Rectal smooth muscle tissue (tissue), 1 donor: ENCODE measurements around the gene CPNE1.

Experiments
- H3K27ac ChIP-seq: one replicate; pipeline ENCODE4 v1.7.0; 2013; ENCODE audit warnings: low read depth, low read length, inconsistent platforms
- H3K27me3 ChIP-seq: one replicate; pipeline ENCODE4 v1.7.0; 2013; ENCODE audit warnings: low read length; ENCODE audit not compliant: control insufficient read depth, insufficient read depth
- H3K36me3 ChIP-seq: one replicate; pipeline ENCODE4 v1.7.0; 2013; ENCODE audit warnings: low read length; ENCODE audit not compliant: control insufficient read depth, insufficient read depth
- H3K4me1 ChIP-seq: one replicate; pipeline ENCODE4 v1.7.0; 2013; ENCODE audit warnings: low read length; ENCODE audit not compliant: control insufficient read depth, insufficient read depth
- H3K4me3 ChIP-seq: one replicate; pipeline ENCODE4 v1.7.0; 2013; ENCODE audit warnings: low read length
- H3K9ac ChIP-seq: one replicate; pipeline ENCODE4 v1.7.0; 2013; ENCODE audit warnings: low read length

The CPNE1 gene

DNA sequence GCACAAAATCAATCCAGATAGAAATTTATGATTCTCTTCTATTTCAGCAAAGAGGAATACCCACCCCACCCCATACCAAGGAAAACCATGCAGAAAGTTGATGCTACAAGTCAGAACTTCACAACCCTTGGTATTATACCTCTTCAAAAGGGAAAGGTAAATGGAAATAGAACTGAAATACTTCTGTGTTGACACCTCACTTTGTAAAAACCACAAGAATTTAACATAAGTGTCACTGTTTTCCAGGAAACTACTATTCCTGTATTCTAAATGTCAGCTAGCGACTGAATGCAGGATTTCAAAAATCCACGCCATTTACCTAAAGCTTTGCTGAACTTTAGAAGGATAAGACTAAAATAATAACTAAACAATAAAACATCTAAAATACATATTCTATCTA, 3.6 kb downstream of the CPNE1 start:
- H3K27me3 ChIP-seq, result no peaks in the 10 kb centered on the region
- no peaks in the 10 kb centered on the region for H3K36me3 ChIP-seq
- H3K9ac ChIP-seq, result no peak overlapping the region
- no peak overlapping the region for H3K27ac ChIP-seq
- H3K4me3 ChIP-seq, result no peak overlapping the region
- H3K4me1 ChIP-seq, result peaks cover 20% of the 10 kb centered on the region

GRCh38 chr20:35660122-35660937, 4.4 kb downstream of the CPNE1 start:
- Histone ChIP-seq H3K36me3 (no peaks in the 10 kb centered on the region), H3K4me1 (peaks cover 20% of the 10 kb centered on the region), H3K4me3 (no peak overlapping the region), H3K27ac (no peak overlapping the region), H3K27me3 (no peaks in the 10 kb centered on the region), H3K9ac (no peak overlapping the region)

GRCh38 chr20:35657271-35657670, 7.4 kb downstream of the CPNE1 start:
- Histone ChIP-seq H3K27ac (no peak overlapping the region), H3K9ac (no peak overlapping the region), H3K4me1 (peaks cover 17% of the 10 kb centered on the region), H3K27me3 (no peaks in the 10 kb centered on the region), H3K36me3 (peaks cover 24% of the 10 kb centered on the region), H3K4me3 (no peak overlapping the region)

DNA sequence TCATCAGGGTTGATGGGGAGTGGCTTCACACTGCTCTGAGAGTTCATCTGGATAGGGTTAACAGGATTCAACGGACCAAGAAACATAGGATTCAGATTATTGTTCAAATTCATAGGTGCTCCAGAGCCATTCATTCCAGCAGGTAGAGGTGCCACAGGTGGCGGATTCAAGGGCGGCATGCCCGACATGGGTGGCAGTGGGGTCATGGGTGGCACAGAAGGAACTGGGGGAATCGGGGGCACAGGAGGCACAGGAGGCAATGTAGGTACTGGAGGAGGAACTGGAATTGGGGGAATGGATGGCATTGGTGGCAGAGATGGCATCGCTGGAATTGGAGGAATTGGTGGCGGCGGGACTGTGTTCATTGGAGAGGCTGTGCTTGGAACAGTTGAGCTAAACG, 10.3 kb downstream of the CPNE1 start:
- no peak overlapping the region for H3K4me3 ChIP-seq
- peaks cover 22% of the 10 kb centered on the region for H3K4me1 ChIP-seq
- H3K36me3 ChIP-seq, result peaks cover 24% of the 10 kb centered on the region
- no peak overlapping the region for H3K27ac ChIP-seq
- no peaks in the 10 kb centered on the region for H3K27me3 ChIP-seq
- no peak overlapping the region for H3K9ac ChIP-seq

GRCh38 chr20:35653893-35654292, 10.8 kb downstream of the CPNE1 start:
- Histone ChIP-seq H3K9ac (no peak overlapping the region), H3K27ac (no peak overlapping the region), H3K27me3 (no peaks in the 10 kb centered on the region), H3K36me3 (peaks cover 24% of the 10 kb centered on the region), H3K4me3 (no peak overlapping the region), H3K4me1 (peaks cover 24% of the 10 kb centered on the region)

- H3K27ac ChIP-seq, result no peak overlapping the region
- peaks cover 25% of the 10 kb centered on the region for H3K4me1 ChIP-seq
- no peaks in the 10 kb centered on the region for H3K27me3 ChIP-seq
- H3K4me3 ChIP-seq, result no peak overlapping the region
- H3K9ac ChIP-seq, result no peak overlapping the region
- H3K36me3 ChIP-seq, result peaks cover 24% of the 10 kb centered on the region
Observed at GRCh38 chr20:35653430-35653734, 11.3 kb downstream of the CPNE1 start.

DNA sequence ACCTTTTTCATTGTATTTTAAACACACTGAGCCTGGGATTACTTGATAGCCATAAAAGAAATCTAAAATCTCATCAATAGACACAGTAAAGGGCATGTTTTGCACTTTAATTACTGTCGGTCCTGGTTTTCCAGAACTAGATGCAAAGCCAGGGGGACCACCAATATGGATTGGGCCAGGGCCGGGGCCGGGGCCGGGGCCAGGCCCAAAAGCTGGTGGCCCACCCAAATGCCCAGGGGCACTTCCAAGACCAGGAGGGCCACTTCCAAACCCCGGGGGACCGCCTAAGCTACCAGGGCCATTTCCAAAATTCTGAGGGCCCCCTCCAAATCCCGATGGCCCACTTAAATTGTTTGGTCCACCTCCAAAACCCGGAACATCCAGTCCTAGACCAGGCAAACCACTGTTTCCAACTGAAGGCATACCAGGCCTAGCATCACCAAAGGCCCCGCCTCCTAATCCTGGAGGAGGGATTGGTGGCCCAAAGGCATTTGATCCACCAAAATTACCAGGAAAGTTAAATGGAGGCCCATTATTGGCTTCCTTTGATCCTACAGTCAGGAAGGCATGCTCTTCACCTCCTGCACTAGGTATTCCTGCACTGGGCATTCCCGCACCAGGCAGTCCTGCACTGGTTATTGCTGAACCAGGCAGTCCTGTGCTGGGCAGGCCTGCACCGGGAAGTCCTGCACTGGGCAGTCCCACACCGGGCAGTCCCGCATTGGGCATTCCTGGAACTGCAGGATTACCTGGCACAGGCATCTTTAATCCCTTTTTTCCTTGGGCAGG, 11.9 kb downstream of the CPNE1 start:
- no peak overlapping the region for H3K9ac ChIP-seq
- peaks cover 24% of the 10 kb centered on the region for H3K36me3 ChIP-seq
- H3K27me3 ChIP-seq, result no peaks in the 10 kb centered on the region
- H3K4me1 ChIP-seq, result peaks cover 25% of the 10 kb centered on the region
- H3K4me3 ChIP-seq, result no peak overlapping the region
- H3K27ac ChIP-seq, result no peak overlapping the region

DNA sequence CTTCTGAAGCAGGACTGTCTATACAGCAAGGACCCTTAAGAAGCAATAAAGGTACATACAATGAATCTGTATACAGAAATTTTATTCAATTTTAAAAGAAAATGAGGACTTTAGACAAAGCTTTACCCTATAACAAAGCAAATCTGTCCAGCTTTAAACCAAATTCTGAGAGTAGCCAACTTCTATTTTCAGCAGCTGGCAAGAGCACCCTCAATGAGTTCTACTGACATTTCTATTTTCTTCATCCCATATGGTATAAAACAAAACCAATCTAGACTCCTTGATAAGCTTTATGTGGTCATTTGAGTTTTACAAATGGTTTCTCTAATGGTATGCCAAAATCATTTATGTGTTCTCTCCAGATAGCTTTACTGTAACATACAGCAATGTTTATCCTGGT, 12.7 kb downstream of the CPNE1 start:
- no peak overlapping the region for H3K27ac ChIP-seq
- peaks cover 27% of the 10 kb centered on the region for H3K36me3 ChIP-seq
- H3K27me3 ChIP-seq, result no peaks in the 10 kb centered on the region
- peaks cover 22% of the 10 kb centered on the region for H3K4me1 ChIP-seq
- H3K9ac ChIP-seq, result no peak overlapping the region
- no peak overlapping the region for H3K4me3 ChIP-seq

DNA sequence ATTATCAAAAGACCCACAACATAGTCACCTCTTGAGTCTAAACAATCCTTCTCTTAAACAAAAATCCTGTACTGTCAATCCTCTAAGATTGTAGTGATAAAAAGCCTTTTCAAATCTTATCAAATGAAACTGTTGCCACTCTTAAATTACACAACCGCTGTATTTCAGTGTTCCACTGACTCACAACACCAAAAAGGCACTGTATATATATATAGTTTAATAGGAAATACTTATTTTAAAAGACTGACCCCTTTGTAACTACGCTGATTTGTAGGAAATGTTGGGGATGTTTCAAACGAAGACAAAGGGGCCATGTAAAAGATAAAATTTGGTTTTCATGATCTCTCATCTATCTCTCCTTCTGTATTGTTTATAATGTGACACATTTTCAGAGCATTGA, 14.1 kb downstream of the CPNE1 start:
- Histone ChIP-seq H3K27ac (peak overlapping the region; percentile 44), H3K4me1 (peaks cover 22% of the 10 kb centered on the region), H3K9ac (no peak overlapping the region)

GRCh38 chr20:35648836-35649235, 15.9 kb downstream of the CPNE1 start:
- no peak overlapping the region for H3K4me3 ChIP-seq
- peak overlapping the region; percentile 1 for H3K27ac ChIP-seq
- H3K4me1 ChIP-seq, result peaks cover 22% of the 10 kb centered on the region
- no peak overlapping the region for H3K9ac ChIP-seq
- H3K27me3 ChIP-seq, result no peaks in the 10 kb centered on the region
- peaks cover 13% of the 10 kb centered on the region for H3K36me3 ChIP-seq

More for the DNA sequence above, 14.1 kb downstream of the CPNE1 start:
- Histone ChIP-seq H3K36me3 (peaks cover 27% of the 10 kb centered on the region), H3K4me3 (no peak overlapping the region), H3K27me3 (no peaks in the 10 kb centered on the region)

- Histone ChIP-seq H3K36me3 (peaks cover 3% of the 10 kb centered on the region), H3K27ac (no peak overlapping the region), H3K4me3 (no peak overlapping the region), H3K27me3 (no peaks in the 10 kb centered on the region), H3K9ac (no peak overlapping the region), H3K4me1 (peaks cover 6% of the 10 kb centered on the region)
Observed at GRCh38 chr20:35644806-35645205, 19.9 kb downstream of the CPNE1 start.

DNA sequence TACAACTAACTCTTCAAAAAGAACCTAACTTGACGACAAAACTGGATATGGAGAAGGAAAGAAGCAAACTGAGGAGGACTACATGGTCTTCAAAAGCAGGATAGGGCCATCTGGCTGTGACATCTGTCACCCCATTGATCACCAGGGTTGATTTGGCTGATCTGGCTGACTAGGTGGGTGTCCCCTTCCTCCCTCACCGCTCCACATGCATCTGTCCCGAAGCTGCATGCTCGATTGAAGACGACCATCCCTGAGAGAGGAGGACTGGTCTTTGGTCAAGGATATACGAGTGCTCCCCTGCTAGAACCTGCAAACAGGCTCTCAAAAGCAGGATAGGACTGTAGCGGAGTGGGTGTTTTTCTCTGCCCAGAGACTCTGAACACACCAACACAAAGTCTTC, 21.7 kb downstream of the CPNE1 start:
- Histone ChIP-seq H3K4me3 (no peak overlapping the region), H3K36me3 (peaks cover 3% of the 10 kb centered on the region), H3K27ac (no peak overlapping the region), H3K27me3 (no peaks in the 10 kb centered on the region), H3K9ac (no peak overlapping the region), H3K4me1 (peaks cover 4% of the 10 kb centered on the region)

GRCh38 chr20:35641743-35642142, 23.0 kb downstream of the CPNE1 start:
- H3K9ac ChIP-seq, result no peak overlapping the region
- H3K27me3 ChIP-seq, result no peaks in the 10 kb centered on the region
- no peak overlapping the region for H3K27ac ChIP-seq
- H3K4me3 ChIP-seq, result no peak overlapping the region
- no peaks in the 10 kb centered on the region for H3K36me3 ChIP-seq
- peaks cover 4% of the 10 kb centered on the region for H3K4me1 ChIP-seq
